ENCODE results near the gene ZEB1. TPM values are rescaled to one million over a fixed set of nuclear protein-coding genes. Genes with fewer than 3 reads are reported as not detected.

ZEB1 gene
- total and polyA plus RNA-seq, 2 of the 13 experiments (the other 11 are each of a cell fraction or from before 2014, with no cell fraction given), result 9.6 to 18.0 TPM

DNA sequence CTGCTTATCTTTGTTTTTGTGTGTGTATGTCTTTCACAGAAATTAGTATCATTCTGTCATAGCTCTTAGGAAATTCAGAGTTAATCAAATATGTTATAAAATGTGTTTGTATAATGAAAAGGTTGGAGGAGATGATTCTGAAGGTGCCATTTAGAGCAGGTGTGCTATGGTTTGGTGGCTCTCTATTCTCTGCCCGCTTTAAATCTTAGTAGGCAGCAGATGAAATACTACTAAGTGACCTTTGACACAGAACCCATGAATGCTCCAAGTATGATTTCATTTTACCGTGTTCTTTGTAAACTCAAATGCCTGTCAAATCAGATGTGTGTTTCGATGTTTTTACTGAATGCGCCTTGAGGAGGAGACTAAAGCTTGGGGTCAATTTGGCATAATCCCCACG, 24.5 kb downstream of the ZEB1 start:
- no peak overlapping the region for H3K4me2 ChIP-seq (ENCODE audit: low read depth, low read length)
- H3K9ac ChIP-seq (ENCODE audit: insufficient read depth, low read depth, low read length), result no peak overlapping the region
- intact Hi-C loops (cut with micrococcal nuclease; ENCODE audit: unreplicated experiment) (no loop called here), in situ Hi-C loops (cut with HindIII; ENCODE audit: extremely low pct_ligation_motif_present, low pct_unique_long_range_greater_than_20kb) (no loop called here)
- peaks cover 81% of the 10 kb centered on the region for H3K79me2 ChIP-seq (ENCODE audit: insufficient read depth, low read length)
- H3K27ac ChIP-seq (ENCODE audit: extremely low read length, insufficient read depth, low read length), result no peak overlapping the region
- FAIRE-seq (no peak), DNase-seq (ENCODE audit: low spot score) (no peak), ATAC-seq (no peak)
- H3K36me3 ChIP-seq (replicated peaks in 1 of 2; ENCODE audit: control insufficient read depth in 1 of 2, insufficient read depth in 2 of 2, low read length in 2 of 2), result no peaks in the 10 kb centered on the region
- POLR2A ChIA-PET, result no interaction called here
- 95% methylated on average over 5 of the region's 5 CpGs for whole genome bisulfite sequencing (ENCODE audit: low lambda C conversion rate)
- no TSS peak for BruUV-seq (replicated peaks)
- H3K9me3 ChIP-seq (ENCODE audit: low read length), result no peaks in the 10 kb centered on the region
- H3K27me3 ChIP-seq (ENCODE audit: control insufficient read depth in 1 of 2, insufficient read depth in 2 of 2, low read length in 2 of 2), result no peaks in the 10 kb centered on the region
- no peak overlapping the region for H2AFZ ChIP-seq (ENCODE audit: low read length)
- H3K4me3 ChIP-seq (replicated peaks in 1 of 3; ENCODE audit: insufficient read depth in 1 of 3, low read depth in 2 of 3, low read length in 3 of 3), result no peak overlapping the region
- CTCF ChIA-PET (ENCODE audit: low intra/inter-chr PET ratio, low total read pairs), result no interaction called here
- 0 out of 2 replicates have a peak, but pooled peaks have one; percentile 11 for TF ChIP-seq PPARG (CRISPR knock-in tag; conservative IDR thresholded peaks at IDR 0.05)
- TF ChIP-seq ZNF570 (CRISPR knock-in tag; IDR thresholded peaks at IDR 0.05; ENCODE audit: borderline replicate concordance), result no peak
- H3K4me1 ChIP-seq (ENCODE audit: insufficient read depth, low read length), result no peaks in the 10 kb centered on the region
- peaks cover 14% of the 10 kb centered on the region for H4K20me1 ChIP-seq (ENCODE audit: insufficient read depth, low read length)

DNA sequence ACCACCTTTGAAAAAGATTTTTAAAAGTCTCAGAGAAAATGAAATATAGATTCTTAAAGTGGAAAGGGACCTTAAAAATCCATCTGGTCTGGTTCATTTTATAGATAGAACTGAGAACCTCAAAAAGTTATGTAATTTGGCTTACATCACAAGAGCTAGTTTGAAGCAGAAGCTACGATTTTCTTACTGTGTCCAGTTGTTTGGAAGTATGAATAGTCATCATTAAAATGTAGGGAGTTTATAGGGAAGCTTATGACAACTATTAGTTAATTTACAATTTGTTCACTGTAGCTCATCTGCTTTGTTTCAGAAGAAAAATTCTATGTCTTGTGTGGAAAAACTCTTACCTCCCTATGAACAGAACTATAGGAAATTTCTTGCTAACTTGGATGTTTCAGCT, 26.9 kb downstream of the ZEB1 start:
- H3K27me3 ChIP-seq (ENCODE audit: control insufficient read depth in 1 of 2, insufficient read depth in 2 of 2, low read length in 2 of 2), result no peaks in the 10 kb centered on the region
- in situ Hi-C loops (cut with HindIII; ENCODE audit: extremely low pct_ligation_motif_present, low pct_unique_long_range_greater_than_20kb), result no loop called here
- H3K27ac ChIP-seq (ENCODE audit: extremely low read length, insufficient read depth, low read length), result no peak overlapping the region
- peaks cover 84% of the 10 kb centered on the region for H3K79me2 ChIP-seq (ENCODE audit: insufficient read depth, low read length)
- no peak overlapping the region for H3K4me2 ChIP-seq (ENCODE audit: low read depth, low read length)
- no TSS peak for BruUV-seq (replicated peaks)
- FAIRE-seq (no peak), DNase-seq (ENCODE audit: low spot score) (no peak), ATAC-seq (no peak)
- WGBS (ENCODE audit: low lambda C conversion rate), result 96% methylated on average over 1 of the region's 1 CpG
- no peak overlapping the region for H3K4me3 ChIP-seq (replicated peaks in 1 of 3; ENCODE audit: insufficient read depth in 1 of 3, low read depth in 2 of 3, low read length in 3 of 3)
- no peak overlapping the region for H2AFZ ChIP-seq (ENCODE audit: low read length)
- no peak overlapping the region for H3K9ac ChIP-seq (ENCODE audit: insufficient read depth, low read depth, low read length)
- intact Hi-C loops (cut with micrococcal nuclease; ENCODE audit: unreplicated experiment), result no loop called here
- no peaks in the 10 kb centered on the region for H3K4me1 ChIP-seq (ENCODE audit: insufficient read depth, low read length)
- CTCF ChIA-PET (ENCODE audit: low intra/inter-chr PET ratio, low total read pairs), result no interaction called here
- no peaks in the 10 kb centered on the region for H3K36me3 ChIP-seq (replicated peaks in 1 of 2; ENCODE audit: control insufficient read depth in 1 of 2, insufficient read depth in 2 of 2, low read length in 2 of 2)
- POLR2A ChIA-PET, result no interaction called here
- peaks cover 14% of the 10 kb centered on the region for H4K20me1 ChIP-seq (ENCODE audit: insufficient read depth, low read length)
- H3K9me3 ChIP-seq (ENCODE audit: low read length), result no peaks in the 10 kb centered on the region
- TF ChIP-seq ZNF704 (CRISPR knock-in tag; IDR thresholded peaks at IDR 0.05; ENCODE audit: borderline replicate concordance), result no peak
- no peak for TF ChIP-seq CENPBD1 (CRISPR knock-in tag; IDR thresholded peaks at IDR 0.05; ENCODE audit: borderline replicate concordance, low read depth)
- TF ChIP-seq HDAC6 (IDR thresholded peaks at IDR 0.05; ENCODE audit: low read depth, low read length), result no peak
- no peak for TF ChIP-seq ZNF143 (CRISPR knock-in tag; IDR thresholded peaks at IDR 0.05)
- no peak for TF ChIP-seq IRF2 (CRISPR knock-in tag; IDR thresholded peaks at IDR 0.05)
- TF ChIP-seq ATF7 (IDR thresholded peaks at IDR 0.05), result no peak
- no peak for TF ChIP-seq ATF7 (CRISPR knock-in tag; IDR thresholded peaks at IDR 0.05)
- TF ChIP-seq NPAS2 (CRISPR knock-in tag; IDR thresholded peaks at IDR 0.05; ENCODE audit: borderline replicate concordance), result no peak
- TF ChIP-seq ZNF17 (CRISPR knock-in tag; IDR thresholded peaks at IDR 0.05), result no peak
- TF ChIP-seq POGZ (CRISPR knock-in tag; IDR thresholded peaks at IDR 0.05), result no peak
- no peak for TF ChIP-seq ZNF44 (CRISPR knock-in tag; IDR thresholded peaks at IDR 0.05)
- TF ChIP-seq ZNF772 (CRISPR knock-in tag; IDR thresholded peaks at IDR 0.05), result no peak
- TF ChIP-seq, protein P1, sequence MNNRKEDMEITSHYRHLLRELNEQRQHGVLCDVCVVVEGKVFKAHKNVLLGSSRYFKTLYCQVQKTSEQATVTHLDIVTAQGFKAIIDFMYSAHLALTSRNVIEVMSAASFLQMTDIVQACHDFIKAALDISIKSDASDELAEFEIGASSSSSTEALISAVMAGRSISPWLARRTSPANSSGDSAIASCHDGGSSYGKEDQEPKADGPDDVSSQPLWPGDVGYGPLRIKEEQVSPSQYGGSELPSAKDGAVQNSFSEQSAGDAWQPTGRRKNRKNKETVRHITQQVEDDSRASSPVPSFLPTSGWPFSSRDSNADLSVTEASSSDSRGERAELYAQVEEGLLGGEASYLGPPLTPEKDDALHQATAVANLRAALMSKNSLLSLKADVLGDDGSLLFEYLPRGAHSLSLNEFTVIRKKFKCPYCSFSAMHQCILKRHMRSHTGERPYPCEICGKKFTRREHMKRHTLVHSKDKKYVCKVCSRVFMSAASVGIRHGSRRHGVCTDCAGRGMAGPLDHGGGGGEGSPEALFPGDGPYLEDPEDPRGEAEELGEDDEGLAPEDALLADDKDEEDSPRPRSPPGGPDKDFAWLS (CRISPR knock-in tag; IDR thresholded peaks at IDR 0.05; ENCODE audit: borderline replicate concordance), result no peak
- no peak for TF ChIP-seq PHB2 (IDR thresholded peaks at IDR 0.05; ENCODE audit: partially characterized antibody)
- TF ChIP-seq NR2F1 (CRISPR knock-in tag; IDR thresholded peaks at IDR 0.05), result no peak
- TF ChIP-seq FOXO1 (CRISPR knock-in tag; IDR thresholded peaks at IDR 0.05), result no peak
